ENCODE measurements around the gene C3orf18.

C3orf18 gene

DNA sequence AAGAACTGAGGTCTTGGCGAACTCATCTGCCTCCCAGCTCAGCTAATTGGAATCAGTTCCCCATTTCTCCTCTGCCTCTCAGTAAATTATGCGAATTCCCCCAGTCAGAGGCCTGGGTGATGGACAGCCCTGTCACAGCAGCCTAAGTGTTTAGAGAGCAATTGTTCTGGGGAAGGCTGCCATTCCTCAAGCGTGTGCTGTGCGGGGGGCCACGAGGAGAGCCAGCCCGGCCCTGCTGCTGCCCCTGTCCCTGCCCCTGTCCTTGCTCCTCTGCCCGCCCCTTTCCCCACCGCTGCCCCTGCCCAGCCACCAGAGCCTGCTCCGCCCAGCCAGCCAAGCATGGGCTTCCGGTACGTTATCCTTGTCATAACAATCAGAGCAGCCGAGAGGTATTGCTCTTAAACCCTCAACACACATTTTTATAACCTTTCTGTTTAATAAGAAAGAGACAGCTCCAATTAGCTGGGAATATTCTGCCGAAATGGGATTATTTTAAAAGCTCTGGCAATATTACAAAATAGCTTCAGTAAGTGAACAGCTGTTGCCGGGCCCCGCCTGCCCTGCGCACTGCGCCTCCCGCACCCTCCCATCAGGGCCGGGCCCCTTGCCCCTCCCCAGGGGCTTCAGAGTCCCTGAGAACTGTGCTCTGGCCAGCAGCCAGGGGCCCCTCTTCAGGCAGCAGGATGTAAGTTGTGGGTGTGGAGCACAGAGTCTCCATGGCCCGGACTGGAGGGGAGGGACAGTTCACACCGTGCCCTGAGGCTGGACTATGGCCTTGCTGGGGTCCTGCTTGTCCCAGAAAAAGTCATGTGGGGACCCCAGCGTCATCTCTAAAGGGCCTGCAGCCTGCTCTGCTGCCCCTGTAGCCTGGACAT lies 51.7 kb downstream of the C3orf18 start (continued):
- TF ChIP-seq GLIS2 (tag by site-specific recombination; IDR thresholded peaks at IDR 0.05), result 0 out of 2 replicates have a peak, but pooled peaks have one; percentile 27
- TF ChIP-seq ZBTB1 (tag by site-specific recombination; IDR thresholded peaks at IDR 0.05), result no peak
- TF ChIP-seq GLIS1 (tag by site-specific recombination; IDR thresholded peaks at IDR 0.05), result peak; percentile 77
- TF ChIP-seq ZNF350 (tag by site-specific recombination; IDR thresholded peaks at IDR 0.05), result no peak
- no peak for TF ChIP-seq ZNF48 (tag by site-specific recombination; IDR thresholded peaks at IDR 0.05)
- TF ChIP-seq ZNF843 (tag by site-specific recombination; IDR thresholded peaks at IDR 0.05), result no peak
- TF ChIP-seq, protein P1, sequence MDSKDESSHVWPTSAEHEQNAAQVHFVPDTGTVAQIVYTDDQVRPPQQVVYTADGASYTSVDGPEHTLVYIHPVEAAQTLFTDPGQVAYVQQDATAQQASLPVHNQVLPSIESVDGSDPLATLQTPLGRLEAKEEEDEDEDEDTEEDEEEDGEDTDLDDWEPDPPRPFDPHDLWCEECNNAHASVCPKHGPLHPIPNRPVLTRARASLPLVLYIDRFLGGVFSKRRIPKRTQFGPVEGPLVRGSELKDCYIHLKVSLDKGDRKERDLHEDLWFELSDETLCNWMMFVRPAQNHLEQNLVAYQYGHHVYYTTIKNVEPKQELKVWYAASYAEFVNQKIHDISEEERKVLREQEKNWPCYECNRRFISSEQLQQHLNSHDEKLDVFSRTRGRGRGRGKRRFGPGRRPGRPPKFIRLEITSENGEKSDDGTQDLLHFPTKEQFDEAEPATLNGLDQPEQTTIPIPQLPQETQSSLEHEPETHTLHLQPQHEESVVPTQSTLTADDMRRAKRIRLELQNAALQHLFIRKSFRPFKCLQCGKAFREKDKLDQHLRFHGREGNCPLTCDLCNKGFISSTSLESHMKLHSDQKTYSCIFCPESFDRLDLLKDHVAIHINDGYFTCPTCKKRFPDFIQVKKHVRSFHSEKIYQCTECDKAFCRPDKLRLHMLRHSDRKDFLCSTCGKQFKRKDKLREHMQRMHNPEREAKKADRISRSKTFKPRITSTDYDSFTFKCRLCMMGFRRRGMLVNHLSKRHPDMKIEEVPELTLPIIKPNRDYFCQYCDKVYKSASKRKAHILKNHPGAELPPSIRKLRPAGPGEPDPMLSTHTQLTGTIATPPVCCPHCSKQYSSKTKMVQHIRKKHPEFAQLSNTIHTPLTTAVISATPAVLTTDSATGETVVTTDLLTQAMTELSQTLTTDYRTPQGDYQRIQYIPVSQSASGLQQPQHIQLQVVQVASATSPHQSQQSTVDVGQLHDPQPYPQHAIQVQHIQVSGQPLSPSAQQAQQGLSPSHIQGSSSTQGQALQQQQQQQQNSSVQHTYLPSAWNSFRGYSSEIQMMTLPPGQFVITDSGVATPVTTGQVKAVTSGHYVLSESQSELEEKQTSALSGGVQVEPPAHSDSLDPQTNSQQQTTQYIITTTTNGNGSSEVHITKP (tag by site-specific recombination; IDR thresholded peaks at IDR 0.05), result peak; percentile 58; the same call in 1 of the 2 replicates
- no peak for TF ChIP-seq ZNF701 (tag by site-specific recombination; IDR thresholded peaks at IDR 0.05)
- peak; percentile 34; the same call in 1 of the 2 replicates for TF ChIP-seq FEZF1 (tag by site-specific recombination; IDR thresholded peaks at IDR 0.05)
- TF ChIP-seq ZNF214 (tag by site-specific recombination; IDR thresholded peaks at IDR 0.05; ENCODE audit: borderline replicate concordance), result no peak
- TF ChIP-seq ZNF514 (tag by site-specific recombination; IDR thresholded peaks at IDR 0.05), result no peak
- no peak for TF ChIP-seq ZEB2 (tag by site-specific recombination; IDR thresholded peaks at IDR 0.05)
- TF ChIP-seq ZNF112 (tag by site-specific recombination; IDR thresholded peaks at IDR 0.05), result no peak
- TF ChIP-seq, protein P2, sequence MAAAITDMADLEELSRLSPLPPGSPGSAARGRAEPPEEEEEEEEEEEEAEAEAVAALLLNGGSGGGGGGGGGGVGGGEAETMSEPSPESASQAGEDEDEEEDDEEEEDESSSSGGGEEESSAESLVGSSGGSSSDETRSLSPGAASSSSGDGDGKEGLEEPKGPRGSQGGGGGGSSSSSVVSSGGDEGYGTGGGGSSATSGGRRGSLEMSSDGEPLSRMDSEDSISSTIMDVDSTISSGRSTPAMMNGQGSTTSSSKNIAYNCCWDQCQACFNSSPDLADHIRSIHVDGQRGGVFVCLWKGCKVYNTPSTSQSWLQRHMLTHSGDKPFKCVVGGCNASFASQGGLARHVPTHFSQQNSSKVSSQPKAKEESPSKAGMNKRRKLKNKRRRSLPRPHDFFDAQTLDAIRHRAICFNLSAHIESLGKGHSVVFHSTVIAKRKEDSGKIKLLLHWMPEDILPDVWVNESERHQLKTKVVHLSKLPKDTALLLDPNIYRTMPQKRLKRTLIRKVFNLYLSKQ (tag by site-specific recombination; IDR thresholded peaks at IDR 0.05; ENCODE audit: borderline replicate concordance), result no peak
- no peak for TF ChIP-seq ZNF621 (tag by site-specific recombination; IDR thresholded peaks at IDR 0.05)
- peak; percentile 63 for TF ChIP-seq TRIM28 (IDR thresholded peaks at IDR 0.05; ENCODE audit: borderline replicate concordance, low read length)
- TF ChIP-seq ZNF785 (tag by site-specific recombination; IDR thresholded peaks at IDR 0.05), result no peak
- no peak for TF ChIP-seq ZNF221 (tag by site-specific recombination; IDR thresholded peaks at IDR 0.05; ENCODE audit: borderline replicate concordance)
- TF ChIP-seq, protein P3, sequence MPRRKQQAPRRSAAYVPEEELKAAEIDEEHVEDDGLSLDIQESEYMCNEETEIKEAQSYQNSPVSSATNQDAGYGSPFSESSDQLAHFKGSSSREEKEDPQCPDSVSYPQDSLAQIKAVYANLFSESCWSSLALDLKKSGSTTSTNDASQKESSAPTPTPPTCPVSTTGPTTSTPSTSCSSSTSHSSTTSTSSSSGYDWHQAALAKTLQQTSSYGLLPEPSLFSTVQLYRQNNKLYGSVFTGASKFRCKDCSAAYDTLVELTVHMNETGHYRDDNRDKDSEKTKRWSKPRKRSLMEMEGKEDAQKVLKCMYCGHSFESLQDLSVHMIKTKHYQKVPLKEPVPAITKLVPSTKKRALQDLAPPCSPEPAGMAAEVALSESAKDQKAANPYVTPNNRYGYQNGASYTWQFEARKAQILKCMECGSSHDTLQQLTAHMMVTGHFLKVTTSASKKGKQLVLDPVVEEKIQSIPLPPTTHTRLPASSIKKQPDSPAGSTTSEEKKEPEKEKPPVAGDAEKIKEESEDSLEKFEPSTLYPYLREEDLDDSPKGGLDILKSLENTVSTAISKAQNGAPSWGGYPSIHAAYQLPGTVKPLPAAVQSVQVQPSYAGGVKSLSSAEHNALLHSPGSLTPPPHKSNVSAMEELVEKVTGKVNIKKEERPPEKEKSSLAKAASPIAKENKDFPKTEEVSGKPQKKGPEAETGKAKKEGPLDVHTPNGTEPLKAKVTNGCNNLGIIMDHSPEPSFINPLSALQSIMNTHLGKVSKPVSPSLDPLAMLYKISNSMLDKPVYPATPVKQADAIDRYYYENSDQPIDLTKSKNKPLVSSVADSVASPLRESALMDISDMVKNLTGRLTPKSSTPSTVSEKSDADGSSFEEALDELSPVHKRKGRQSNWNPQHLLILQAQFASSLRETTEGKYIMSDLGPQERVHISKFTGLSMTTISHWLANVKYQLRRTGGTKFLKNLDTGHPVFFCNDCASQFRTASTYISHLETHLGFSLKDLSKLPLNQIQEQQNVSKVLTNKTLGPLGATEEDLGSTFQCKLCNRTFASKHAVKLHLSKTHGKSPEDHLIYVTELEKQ (tag by site-specific recombination; IDR thresholded peaks at IDR 0.05; ENCODE audit: borderline replicate concordance), result no peak
- TF ChIP-seq ZNF2 (tag by site-specific recombination; IDR thresholded peaks at IDR 0.05), result no peak
- TF ChIP-seq ZNF140 (tag by site-specific recombination; IDR thresholded peaks at IDR 0.05), result no peak
- no peak for TF ChIP-seq ZNF37A (tag by site-specific recombination; IDR thresholded peaks at IDR 0.05)
- no peak for TF ChIP-seq SCRT1 (tag by site-specific recombination; IDR thresholded peaks at IDR 0.05; ENCODE audit: borderline replicate concordance)
- TF ChIP-seq, protein P4, sequence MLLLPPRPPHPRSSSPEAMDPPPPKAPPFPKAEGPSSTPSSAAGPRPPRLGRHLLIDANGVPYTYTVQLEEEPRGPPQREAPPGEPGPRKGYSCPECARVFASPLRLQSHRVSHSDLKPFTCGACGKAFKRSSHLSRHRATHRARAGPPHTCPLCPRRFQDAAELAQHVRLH (tag by site-specific recombination; IDR thresholded peaks at IDR 0.05), result no peak
- TF ChIP-seq, protein P5, sequence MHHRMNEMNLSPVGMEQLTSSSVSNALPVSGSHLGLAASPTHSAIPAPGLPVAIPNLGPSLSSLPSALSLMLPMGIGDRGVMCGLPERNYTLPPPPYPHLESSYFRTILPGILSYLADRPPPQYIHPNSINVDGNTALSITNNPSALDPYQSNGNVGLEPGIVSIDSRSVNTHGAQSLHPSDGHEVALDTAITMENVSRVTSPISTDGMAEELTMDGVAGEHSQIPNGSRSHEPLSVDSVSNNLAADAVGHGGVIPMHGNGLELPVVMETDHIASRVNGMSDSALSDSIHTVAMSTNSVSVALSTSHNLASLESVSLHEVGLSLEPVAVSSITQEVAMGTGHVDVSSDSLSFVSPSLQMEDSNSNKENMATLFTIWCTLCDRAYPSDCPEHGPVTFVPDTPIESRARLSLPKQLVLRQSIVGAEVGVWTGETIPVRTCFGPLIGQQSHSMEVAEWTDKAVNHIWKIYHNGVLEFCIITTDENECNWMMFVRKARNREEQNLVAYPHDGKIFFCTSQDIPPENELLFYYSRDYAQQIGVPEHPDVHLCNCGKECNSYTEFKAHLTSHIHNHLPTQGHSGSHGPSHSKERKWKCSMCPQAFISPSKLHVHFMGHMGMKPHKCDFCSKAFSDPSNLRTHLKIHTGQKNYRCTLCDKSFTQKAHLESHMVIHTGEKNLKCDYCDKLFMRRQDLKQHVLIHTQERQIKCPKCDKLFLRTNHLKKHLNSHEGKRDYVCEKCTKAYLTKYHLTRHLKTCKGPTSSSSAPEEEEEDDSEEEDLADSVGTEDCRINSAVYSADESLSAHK (tag by site-specific recombination; IDR thresholded peaks at IDR 0.05), result no peak
- peak; percentile 64 for TF ChIP-seq ZBTB48 (tag by site-specific recombination; IDR thresholded peaks at IDR 0.05)
- TF ChIP-seq BCL11B (tag by site-specific recombination; IDR thresholded peaks at IDR 0.05; ENCODE audit: low read depth), result no peak
- TF ChIP-seq ZNF302 (tag by site-specific recombination; IDR thresholded peaks at IDR 0.05; ENCODE audit: low read depth), result no peak
- no peak for TF ChIP-seq ZNF157 (tag by site-specific recombination; IDR thresholded peaks at IDR 0.05)
- no peak for TF ChIP-seq ZFP37 (tag by site-specific recombination; IDR thresholded peaks at IDR 0.05)

Measured in HEK293 (cell line).